ENCODE results near the gene CFDP1.

CFDP1 gene

DNA sequence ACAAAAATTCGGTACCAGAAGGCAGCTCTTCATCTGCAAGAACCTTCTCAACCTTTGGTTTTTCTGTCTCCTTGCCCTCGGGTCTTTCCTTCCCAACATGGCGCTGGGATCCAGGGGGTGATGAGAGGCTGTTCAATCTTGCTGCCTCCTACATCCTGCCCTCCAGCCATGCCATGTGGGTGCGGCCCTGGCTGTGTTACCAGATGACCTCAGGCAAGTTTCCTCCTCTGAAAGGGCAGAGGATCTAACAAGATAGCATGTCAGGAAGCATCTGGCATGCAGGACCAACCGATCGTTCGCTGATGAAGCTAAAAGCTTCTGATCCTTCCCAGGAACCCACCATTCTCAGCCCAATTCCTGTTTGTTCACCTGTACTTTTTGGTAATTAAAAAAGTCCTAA is 145.1 kb downstream of the CFDP1 start:
- ChIA-PET CTCF (no interaction called here), POLR2A (no interaction called here)
- H3K9me3 ChIP-seq (ENCODE audit: control insufficient read depth, insufficient read depth, low read depth, low read length) = no peaks in the 10 kb centered on the region
- H3K4me1 ChIP-seq (ENCODE audit: control insufficient read depth, insufficient read depth, low read length) = no peaks in the 10 kb centered on the region
- TF ChIP-seq SP7 (tag by site-specific recombination; IDR thresholded peaks at IDR 0.05) = no peak
- TF ChIP-seq ZNF37A (tag by site-specific recombination; IDR thresholded peaks at IDR 0.05) = no peak
- TF ChIP-seq ZNF404 (tag by site-specific recombination; IDR thresholded peaks at IDR 0.05) = no peak
- no peak for TF ChIP-seq SETDB1 (IDR thresholded peaks at IDR 0.05; ENCODE audit: insufficient read length, low read length)
- no peak for TF ChIP-seq ZNF211 (tag by site-specific recombination; IDR thresholded peaks at IDR 0.05; ENCODE audit: low read depth)
- no peak for TF ChIP-seq ZNF23 (tag by site-specific recombination; IDR thresholded peaks at IDR 0.05; ENCODE audit: borderline replicate concordance)
- TF ChIP-seq HOXA7 (CRISPR knock-in tag; IDR thresholded peaks at IDR 0.05; ENCODE audit: borderline replicate concordance) = no peak
- TF ChIP-seq ZFP3 (tag by site-specific recombination; IDR thresholded peaks at IDR 0.05; ENCODE audit: low read depth) = no peak
- TF ChIP-seq ZNF175 (tag by site-specific recombination; IDR thresholded peaks at IDR 0.05) = no peak
- no peak for TF ChIP-seq WT1 (tag by site-specific recombination; IDR thresholded peaks at IDR 0.05)
- TF ChIP-seq GFI1B (tag by site-specific recombination; IDR thresholded peaks at IDR 0.05) = no peak
- TF ChIP-seq, protein P1, sequence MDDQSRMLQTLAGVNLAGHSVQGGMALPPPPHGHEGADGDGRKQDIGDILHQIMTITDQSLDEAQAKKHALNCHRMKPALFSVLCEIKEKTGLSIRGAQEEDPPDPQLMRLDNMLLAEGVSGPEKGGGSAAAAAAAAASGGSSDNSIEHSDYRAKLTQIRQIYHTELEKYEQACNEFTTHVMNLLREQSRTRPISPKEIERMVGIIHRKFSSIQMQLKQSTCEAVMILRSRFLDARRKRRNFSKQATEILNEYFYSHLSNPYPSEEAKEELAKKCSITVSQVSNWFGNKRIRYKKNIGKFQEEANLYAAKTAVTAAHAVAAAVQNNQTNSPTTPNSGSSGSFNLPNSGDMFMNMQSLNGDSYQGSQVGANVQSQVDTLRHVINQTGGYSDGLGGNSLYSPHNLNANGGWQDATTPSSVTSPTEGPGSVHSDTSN (CRISPR knock-in tag; IDR thresholded peaks at IDR 0.05) = no peak
- no peak for TF ChIP-seq ZNF2 (tag by site-specific recombination; IDR thresholded peaks at IDR 0.05)
- TF ChIP-seq ZNF140 (tag by site-specific recombination; IDR thresholded peaks at IDR 0.05) = no peak
- TF ChIP-seq, protein P2, sequence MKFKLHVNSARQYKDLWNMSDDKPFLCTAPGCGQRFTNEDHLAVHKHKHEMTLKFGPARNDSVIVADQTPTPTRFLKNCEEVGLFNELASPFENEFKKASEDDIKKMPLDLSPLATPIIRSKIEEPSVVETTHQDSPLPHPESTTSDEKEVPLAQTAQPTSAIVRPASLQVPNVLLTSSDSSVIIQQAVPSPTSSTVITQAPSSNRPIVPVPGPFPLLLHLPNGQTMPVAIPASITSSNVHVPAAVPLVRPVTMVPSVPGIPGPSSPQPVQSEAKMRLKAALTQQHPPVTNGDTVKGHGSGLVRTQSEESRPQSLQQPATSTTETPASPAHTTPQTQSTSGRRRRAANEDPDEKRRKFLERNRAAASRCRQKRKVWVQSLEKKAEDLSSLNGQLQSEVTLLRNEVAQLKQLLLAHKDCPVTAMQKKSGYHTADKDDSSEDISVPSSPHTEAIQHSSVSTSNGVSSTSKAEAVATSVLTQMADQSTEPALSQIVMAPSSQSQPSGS (tag by site-specific recombination; IDR thresholded peaks at IDR 0.05; ENCODE audit: low read depth) = no peak
- no peak for TF ChIP-seq ZNF423 (tag by site-specific recombination; IDR thresholded peaks at IDR 0.05)
- TF ChIP-seq ZNF530 (tag by site-specific recombination; IDR thresholded peaks at IDR 0.05; ENCODE audit: low read depth) = no peak
- TF ChIP-seq SALL2 (tag by site-specific recombination; IDR thresholded peaks at IDR 0.05; ENCODE audit: borderline replicate concordance) = no peak
- TF ChIP-seq ZNF133 (tag by site-specific recombination; IDR thresholded peaks at IDR 0.05) = no peak
- TF ChIP-seq, protein P3, sequence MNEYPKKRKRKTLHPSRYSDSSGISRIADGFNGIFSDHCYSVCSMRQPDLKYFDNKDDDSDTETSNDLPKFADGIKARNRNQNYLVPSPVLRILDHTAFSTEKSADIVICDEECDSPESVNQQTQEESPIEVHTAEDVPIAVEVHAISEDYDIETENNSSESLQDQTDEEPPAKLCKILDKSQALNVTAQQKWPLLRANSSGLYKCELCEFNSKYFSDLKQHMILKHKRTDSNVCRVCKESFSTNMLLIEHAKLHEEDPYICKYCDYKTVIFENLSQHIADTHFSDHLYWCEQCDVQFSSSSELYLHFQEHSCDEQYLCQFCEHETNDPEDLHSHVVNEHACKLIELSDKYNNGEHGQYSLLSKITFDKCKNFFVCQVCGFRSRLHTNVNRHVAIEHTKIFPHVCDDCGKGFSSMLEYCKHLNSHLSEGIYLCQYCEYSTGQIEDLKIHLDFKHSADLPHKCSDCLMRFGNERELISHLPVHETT (tag by site-specific recombination; IDR thresholded peaks at IDR 0.05) = no peak
- H3K36me3 ChIP-seq (ENCODE audit: control insufficient read depth in 2 of 2, insufficient read depth in 1 of 2, low read length in 2 of 2) = peaks cover 0 to 27% of the 10 kb centered on the region in 2 experiments; a peak in 2 of 3 replicates
- H3K4me3 ChIP-seq (ENCODE audit: low read depth, low read length) = no peak overlapping the region
- H3K27ac ChIP-seq (ENCODE audit: extremely low read depth, low read depth, low read length) = no peak overlapping the region

DNA sequence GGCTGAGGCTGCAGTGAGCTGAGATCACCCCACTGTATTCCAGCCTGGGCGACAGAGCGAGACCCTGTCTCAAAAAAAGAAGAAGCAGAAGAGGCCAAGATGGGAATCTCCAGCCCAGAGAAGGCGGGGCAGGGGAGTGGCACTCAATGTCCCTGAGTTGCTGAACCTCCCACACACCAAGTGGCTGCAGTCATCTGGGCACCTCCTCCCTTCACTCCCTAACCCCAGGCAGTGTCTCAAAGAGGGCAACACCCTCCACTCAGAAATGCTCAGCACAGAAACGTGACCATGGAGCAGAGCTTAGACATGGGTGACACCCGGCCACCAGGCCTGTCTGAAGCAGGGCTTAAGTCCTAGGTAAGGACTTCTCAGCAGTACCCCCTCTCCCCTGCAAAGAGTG is 145.6 kb downstream of the CFDP1 start:
- Histone ChIP-seq H3K36me3 (ENCODE audit: control insufficient read depth in 2 of 2, insufficient read depth in 1 of 2, low read length in 2 of 2) (peaks cover 0 to 23% of the 10 kb centered on the region in 2 experiments; a peak in 2 of 3 replicates), H3K4me3 (ENCODE audit: low read depth, low read length) (no peak overlapping the region), H3K4me1 (ENCODE audit: control insufficient read depth, insufficient read depth, low read length) (no peaks in the 10 kb centered on the region), H3K9me3 (ENCODE audit: control insufficient read depth, insufficient read depth, low read depth, low read length) (no peaks in the 10 kb centered on the region), H3K27ac (ENCODE audit: extremely low read depth, low read depth, low read length) (no peak overlapping the region)
- ChIA-PET CTCF (no interaction called here), POLR2A (no interaction called here)
- TF ChIP-seq SP7 (tag by site-specific recombination; IDR thresholded peaks at IDR 0.05) (peak; percentile 39; the same call in 1 of the 2 replicates), WT1 (tag by site-specific recombination; IDR thresholded peaks at IDR 0.05) (peak; percentile 75), ZNF138 (tag by site-specific recombination; IDR thresholded peaks at IDR 0.05; ENCODE audit: borderline replicate concordance) (no peak), KLF9 (tag by site-specific recombination; IDR thresholded peaks at IDR 0.05; ENCODE audit: low read depth) (0 out of 2 replicates have a peak, but pooled peaks have one; percentile 28), KLF1 (tag by site-specific recombination; IDR thresholded peaks at IDR 0.05) (peak; percentile 98)
- TF ChIP-seq, protein P4, sequence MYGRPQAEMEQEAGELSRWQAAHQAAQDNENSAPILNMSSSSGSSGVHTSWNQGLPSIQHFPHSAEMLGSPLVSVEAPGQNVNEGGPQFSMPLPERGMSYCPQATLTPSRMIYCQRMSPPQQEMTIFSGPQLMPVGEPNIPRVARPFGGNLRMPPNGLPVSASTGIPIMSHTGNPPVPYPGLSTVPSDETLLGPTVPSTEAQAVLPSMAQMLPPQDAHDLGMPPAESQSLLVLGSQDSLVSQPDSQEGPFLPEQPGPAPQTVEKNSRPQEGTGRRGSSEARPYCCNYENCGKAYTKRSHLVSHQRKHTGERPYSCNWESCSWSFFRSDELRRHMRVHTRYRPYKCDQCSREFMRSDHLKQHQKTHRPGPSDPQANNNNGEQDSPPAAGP (tag by site-specific recombination; IDR thresholded peaks at IDR 0.05) = 0 out of 2 replicates have a peak, but pooled peaks have one; percentile 32
